ENCODE results near the gene FAM20C. TPM values are rescaled to one million over a fixed set of nuclear protein-coding genes. Genes with fewer than 3 reads are reported as not detected.

Gene FAM20C
- total RNA-seq, 1 donor from 2014 or later = 58.8 TPM

- H3K4me3 ChIP-seq = no peak overlapping the region
- TF ChIP-seq CTCF (IDR thresholded peaks at IDR 0.05) = no peak
- H3K9me3 ChIP-seq = no peaks in the 10 kb centered on the region
- no peaks in the 10 kb centered on the region for H3K27me3 ChIP-seq
- DNase-seq (no peak), ATAC-seq (no peak)
- intact Hi-C loops (cut with DNase I) = no loop called here
- no peaks in the 10 kb centered on the region for H3K4me1 ChIP-seq
- H3K27ac ChIP-seq = no peak overlapping the region
- H3K36me3 ChIP-seq = no peaks in the 10 kb centered on the region
Observed at GRCh38 chr7:282621-283020, 90.2 kb downstream of the FAM20C start.

- H3K27ac ChIP-seq = no peak overlapping the region
- ATAC-seq (no peak), DNase-seq (peak; percentile 44)
- H3K27me3 ChIP-seq = peaks cover 17% of the 10 kb centered on the region
- no peak for TF ChIP-seq CTCF (IDR thresholded peaks at IDR 0.05)
- H3K36me3 ChIP-seq = no peaks in the 10 kb centered on the region
- no peak overlapping the region for H3K4me3 ChIP-seq
- no peaks in the 10 kb centered on the region for H3K9me3 ChIP-seq
- no peaks in the 10 kb centered on the region for H3K4me1 ChIP-seq
- intact Hi-C loops (cut with DNase I) = no loop called here
Observed at GRCh38 chr7:284762-285722, 92.7 kb downstream of the FAM20C start.

GRCh38 chr7:285731-286130 lies 93.4 kb downstream of the FAM20C start:
- Histone ChIP-seq H3K27me3 (peaks cover 24% of the 10 kb centered on the region), H3K9me3 (no peaks in the 10 kb centered on the region), H3K36me3 (no peaks in the 10 kb centered on the region), H3K4me3 (no peak overlapping the region), H3K4me1 (no peaks in the 10 kb centered on the region), H3K27ac (no peak overlapping the region)
- TF ChIP-seq CTCF (IDR thresholded peaks at IDR 0.05) = no peak
- ATAC-seq = no peak
- peak; percentile 60 for DNase-seq
- intact Hi-C loops (cut with DNase I) = no loop called here

GRCh38 chr7:286266-286665 lies 93.9 kb downstream of the FAM20C start:
- no peak overlapping the region for H3K27ac ChIP-seq
- DNase-seq (peak; percentile 31), ATAC-seq (no peak)
- intact Hi-C loops (cut with DNase I) = no loop called here
- H3K9me3 ChIP-seq = no peaks in the 10 kb centered on the region
- H3K36me3 ChIP-seq = no peaks in the 10 kb centered on the region
- no peaks in the 10 kb centered on the region for H3K4me1 ChIP-seq
- TF ChIP-seq CTCF (IDR thresholded peaks at IDR 0.05) = no peak
- peaks cover 25% of the 10 kb centered on the region for H3K27me3 ChIP-seq
- no peak overlapping the region for H3K4me3 ChIP-seq

- Histone ChIP-seq H3K27ac (no peak overlapping the region), H3K9me3 (no peaks in the 10 kb centered on the region), H3K36me3 (no peaks in the 10 kb centered on the region), H3K27me3 (peaks cover 46% of the 10 kb centered on the region), H3K4me3 (no peak overlapping the region), H3K4me1 (no peaks in the 10 kb centered on the region)
- intact Hi-C loops (cut with DNase I) = no loop called here
- ATAC-seq (no peak), DNase-seq (peak; percentile 60)
- no peak for TF ChIP-seq CTCF (IDR thresholded peaks at IDR 0.05)
Observed at GRCh38 chr7:288671-289101, 96.3 kb downstream of the FAM20C start.
